RWPE2 (cell line): ENCODE data around the gene MARCHF3.

Experiments
- ATAC-seq: fragments of 200-7000 bp; cut with Tn5 transposase; 3 replicates; pipeline ENCODE4 v1.9.1; 2021; ENCODE audit warnings: low read depth
- DNase-seq: peaks from one replicate; pipeline ENCODE4 v3.0.0-alpha.2; 2020; ENCODE audit warnings: low spot score
- H3K27ac ChIP-seq: fragments of 450-650 bp; 2 replicates; pipeline ENCODE4 v1.5.1; 2017; ENCODE audit warnings: mild to moderate bottlenecking; ENCODE audit not compliant: poor library complexity, severe bottlenecking
- H3K27me3 ChIP-seq: fragments of 250-450 bp; sonication (Bioruptor Pico); 2 replicates; pipeline ENCODE4 v1.5.1; 2021; ENCODE audit warnings: mild to moderate bottlenecking, moderate library complexity; ENCODE audit not compliant: insufficient read depth, poor library complexity, severe bottlenecking
- H3K36me3 ChIP-seq: fragments of 250-450 bp; sonication (Bioruptor Pico); 2 replicates; pipeline ENCODE4 v1.5.1; 2020; ENCODE audit warnings: low read depth, mild to moderate bottlenecking, moderate library complexity
- H3K4me1 ChIP-seq: fragments of 250-450 bp; sonication (Bioruptor Pico); 2 replicates; pipeline ENCODE4 v1.5.1; 2021; ENCODE audit warnings: mild to moderate bottlenecking, moderate library complexity; ENCODE audit not compliant: insufficient read depth, poor library complexity, severe bottlenecking
- H3K4me3 ChIP-seq: fragments of 250-450 bp; sonication (Bioruptor Pico); 2 replicates; pipeline ENCODE4 v1.5.1; 2021; ENCODE audit warnings: mild to moderate bottlenecking, moderate library complexity; ENCODE audit not compliant: severe bottlenecking
- H3K9me3 ChIP-seq: fragments of 250-450 bp; sonication (Bioruptor Pico); 2 replicates; pipeline ENCODE4 v1.5.1; 2021; ENCODE audit warnings: mild to moderate bottlenecking, moderate library complexity; ENCODE audit not compliant: severe bottlenecking
- TF ChIP-seq, protein P1 (sequence below): fragments of 450-650 bp; IDR thresholded peaks from one replicate; pipeline ENCODE4 v1.5.1; 2017; ENCODE audit warnings: mild to moderate bottlenecking, moderate library complexity; ENCODE audit not compliant: poor library complexity, severe bottlenecking

The MARCHF3 gene

GRCh38 chr5:127074466-127074865 lies 44.1 kb upstream of the MARCHF3 start:
- Histone ChIP-seq H3K36me3 (peaks cover 21% of the 10 kb centered on the region), H3K27me3 (no peaks in the 10 kb centered on the region)
- no peak for DNase-seq

GRCh38 chr5:127072861-127073846 lies 42.8 kb upstream of the MARCHF3 start, which contains the start of gene C5orf63:
TSS of gene C5orf63 (minus strand) at chr5:127073502. CDS start at chr5:127058995, 14,507 bp downstream.
- H3K27me3 ChIP-seq, result no peaks in the 10 kb centered on the region
- H3K9me3 ChIP-seq, result no peaks in the 10 kb centered on the region
- H3K4me3 ChIP-seq, result peak within 1 kb of the TSS; percentile 46
- H3K4me1 ChIP-seq, result peaks cover 23% of the 10 kb centered on the region
- H3K36me3 ChIP-seq, result peaks cover 30% of the 10 kb centered on the region
- TF ChIP-seq, protein P1, sequence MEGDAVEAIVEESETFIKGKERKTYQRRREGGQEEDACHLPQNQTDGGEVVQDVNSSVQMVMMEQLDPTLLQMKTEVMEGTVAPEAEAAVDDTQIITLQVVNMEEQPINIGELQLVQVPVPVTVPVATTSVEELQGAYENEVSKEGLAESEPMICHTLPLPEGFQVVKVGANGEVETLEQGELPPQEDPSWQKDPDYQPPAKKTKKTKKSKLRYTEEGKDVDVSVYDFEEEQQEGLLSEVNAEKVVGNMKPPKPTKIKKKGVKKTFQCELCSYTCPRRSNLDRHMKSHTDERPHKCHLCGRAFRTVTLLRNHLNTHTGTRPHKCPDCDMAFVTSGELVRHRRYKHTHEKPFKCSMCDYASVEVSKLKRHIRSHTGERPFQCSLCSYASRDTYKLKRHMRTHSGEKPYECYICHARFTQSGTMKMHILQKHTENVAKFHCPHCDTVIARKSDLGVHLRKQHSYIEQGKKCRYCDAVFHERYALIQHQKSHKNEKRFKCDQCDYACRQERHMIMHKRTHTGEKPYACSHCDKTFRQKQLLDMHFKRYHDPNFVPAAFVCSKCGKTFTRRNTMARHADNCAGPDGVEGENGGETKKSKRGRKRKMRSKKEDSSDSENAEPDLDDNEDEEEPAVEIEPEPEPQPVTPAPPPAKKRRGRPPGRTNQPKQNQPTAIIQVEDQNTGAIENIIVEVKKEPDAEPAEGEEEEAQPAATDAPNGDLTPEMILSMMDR, result no peak
- peak; percentile 73 for DNase-seq
- peak within 1 kb of the TSS; percentile 19 for H3K27ac ChIP-seq
- peak; percentile 88 for ATAC-seq

More at GRCh38 chr5:127074466-127074865, 44.1 kb upstream of the MARCHF3 start:
- Histone ChIP-seq H3K4me1 (peaks cover 26% of the 10 kb centered on the region), H3K4me3 (no peak overlapping the region), H3K27ac (no peak overlapping the region), H3K9me3 (no peaks in the 10 kb centered on the region)
- no peak for ATAC-seq
- TF ChIP-seq, protein P1, result no peak

- no peaks in the 10 kb centered on the region for H3K27me3 ChIP-seq
- H3K36me3 ChIP-seq, result peaks cover 46% of the 10 kb centered on the region
- TF ChIP-seq, protein P1, result no peak
- ATAC-seq (no peak), DNase-seq (no peak)
- H3K4me1 ChIP-seq, result no peaks in the 10 kb centered on the region
- no peaks in the 10 kb centered on the region for H3K9me3 ChIP-seq
- no peak overlapping the region for H3K4me3 ChIP-seq
- no peak overlapping the region for H3K27ac ChIP-seq
These were observed 39.9 kb upstream of the MARCHF3 start for GRCh38 chr5:127070243-127070642.

GRCh38 chr5:127068493-127069214 lies 38.3 kb upstream of the MARCHF3 start:
- 0 out of 3 replicates have a peak, but pooled peaks have one; percentile 9 for ATAC-seq
- TF ChIP-seq, protein P1, result no peak
- no peak overlapping the region for H3K4me3 ChIP-seq
- no peak for DNase-seq
- no peak overlapping the region for H3K27ac ChIP-seq
- H3K36me3 ChIP-seq, result peaks cover 54% of the 10 kb centered on the region
- H3K4me1 ChIP-seq, result no peaks in the 10 kb centered on the region
- no peaks in the 10 kb centered on the region for H3K27me3 ChIP-seq
- H3K9me3 ChIP-seq, result no peaks in the 10 kb centered on the region
